ENCODE data around the gene RASGRF1.

DNA sequence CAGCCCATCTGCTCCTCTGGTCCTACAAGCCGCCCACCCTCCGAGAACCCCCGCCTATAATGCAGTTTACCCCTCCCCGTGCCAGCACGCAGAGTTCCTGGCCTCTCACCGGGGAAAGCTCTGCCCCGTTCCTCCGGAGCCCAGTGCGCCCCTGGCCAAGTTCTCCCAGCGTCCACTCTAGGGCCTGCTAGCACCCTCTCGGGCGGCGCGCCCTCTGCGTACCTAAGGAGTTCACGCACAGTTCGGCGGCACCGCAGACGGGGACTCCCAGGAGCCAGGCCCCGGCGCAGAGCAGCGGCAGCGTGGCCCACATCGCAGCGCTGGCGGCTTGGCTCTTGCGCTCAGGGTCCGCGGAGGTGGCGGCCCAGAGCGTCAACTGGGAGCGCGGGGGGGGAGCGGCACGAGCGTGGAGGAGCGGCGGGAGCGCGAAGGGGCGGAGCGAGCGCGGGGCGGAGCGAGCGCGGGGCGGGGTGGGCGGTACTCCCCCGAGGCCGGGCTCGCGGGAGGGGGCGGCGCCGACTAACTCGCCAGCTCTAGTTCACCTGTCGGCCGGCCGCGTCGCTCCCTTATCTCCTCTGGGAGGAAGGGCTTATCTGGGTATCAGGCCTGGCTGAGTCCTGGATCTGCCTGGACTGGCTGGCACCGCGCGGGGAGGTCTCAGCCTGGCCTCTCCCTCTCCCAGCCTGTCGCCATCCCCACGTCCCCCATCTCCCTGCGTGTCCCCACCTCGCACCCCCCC, 145.7 kb downstream of the RASGRF1 start, which contains the start of gene CTSH:
- TF ChIP-seq, protein P1, sequence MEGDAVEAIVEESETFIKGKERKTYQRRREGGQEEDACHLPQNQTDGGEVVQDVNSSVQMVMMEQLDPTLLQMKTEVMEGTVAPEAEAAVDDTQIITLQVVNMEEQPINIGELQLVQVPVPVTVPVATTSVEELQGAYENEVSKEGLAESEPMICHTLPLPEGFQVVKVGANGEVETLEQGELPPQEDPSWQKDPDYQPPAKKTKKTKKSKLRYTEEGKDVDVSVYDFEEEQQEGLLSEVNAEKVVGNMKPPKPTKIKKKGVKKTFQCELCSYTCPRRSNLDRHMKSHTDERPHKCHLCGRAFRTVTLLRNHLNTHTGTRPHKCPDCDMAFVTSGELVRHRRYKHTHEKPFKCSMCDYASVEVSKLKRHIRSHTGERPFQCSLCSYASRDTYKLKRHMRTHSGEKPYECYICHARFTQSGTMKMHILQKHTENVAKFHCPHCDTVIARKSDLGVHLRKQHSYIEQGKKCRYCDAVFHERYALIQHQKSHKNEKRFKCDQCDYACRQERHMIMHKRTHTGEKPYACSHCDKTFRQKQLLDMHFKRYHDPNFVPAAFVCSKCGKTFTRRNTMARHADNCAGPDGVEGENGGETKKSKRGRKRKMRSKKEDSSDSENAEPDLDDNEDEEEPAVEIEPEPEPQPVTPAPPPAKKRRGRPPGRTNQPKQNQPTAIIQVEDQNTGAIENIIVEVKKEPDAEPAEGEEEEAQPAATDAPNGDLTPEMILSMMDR (IDR thresholded peaks at IDR 0.05) = no peak
- peak in 1 of 2 donors; percentile 52 for TF ChIP-seq POLR2A (IDR thresholded peaks at IDR 0.05)
